Measurements from ENCODE around the gene F12. TPM values are rescaled to one million over a fixed set of nuclear protein-coding genes. Genes with fewer than 3 reads are reported as not detected.

Gene F12
- total RNA-seq, 1 donor from 2014 or later = not detected

DNA sequence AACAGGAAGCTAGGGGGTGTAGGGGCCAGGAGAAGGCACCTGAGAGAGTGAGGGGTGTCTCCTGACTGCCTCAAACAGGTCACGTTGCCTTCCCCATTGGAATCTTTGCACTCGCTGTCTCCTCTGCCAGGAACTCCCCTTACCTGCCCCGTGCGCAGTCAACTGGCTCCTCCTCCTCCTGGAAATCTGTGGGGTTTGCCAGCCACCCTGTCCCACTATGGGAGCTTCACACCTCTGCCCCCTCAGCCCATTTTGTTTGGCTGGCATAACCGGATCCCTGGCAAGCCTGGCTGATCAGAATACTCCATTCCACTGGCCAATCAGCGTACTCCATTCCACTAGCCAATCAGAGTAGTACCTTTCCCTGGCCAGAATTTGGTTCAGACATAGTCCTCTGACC is 35.6 kb downstream of the F12 start:
- Histone ChIP-seq H3K79me2 (ENCODE audit: low read depth) (no peaks in the 10 kb centered on the region), H3K27me3 (peaks cover under 1% of the 10 kb centered on the region), H3K9me3 (ENCODE audit: low read depth) (no peaks in the 10 kb centered on the region), H3K4me2 (no peak overlapping the region), H3K4me1 (peaks cover 6% of the 10 kb centered on the region), H2AFZ (replicated peaks) (no peak overlapping the region), H3K9ac (no peak overlapping the region), H4K20me1 (ENCODE audit: low read depth) (no peaks in the 10 kb centered on the region), H3F3A (ENCODE audit: low read depth) (peaks cover 36% of the 10 kb centered on the region), H3K4me3 (no peak overlapping the region), H3K27ac (no peak overlapping the region), H3K36me3 (no peaks in the 10 kb centered on the region)
- Mint-ChIP-seq H3K4me3 (no peak overlapping the region), H3K27me3 (ENCODE audit: insufficient read depth, low read depth) (peaks cover 15% of the 10 kb centered on the region), H3K36me3 (peaks cover 2% of the 10 kb centered on the region), H3K4me1 (peaks cover 14% of the 10 kb centered on the region), H3K27ac (no peak overlapping the region), H3K9me3 (no peaks in the 10 kb centered on the region)
- TF ChIP-seq EZH2 (IDR thresholded peaks at IDR 0.05) (no peak), EZH2phosphoT487 (IDR thresholded peaks at IDR 0.05) (no peak), CTCF (IDR thresholded peaks at IDR 0.05) (no peak)
- no peak for DNase-seq (ENCODE audit: low spot score)

- Histone ChIP-seq H3K79me2 (ENCODE audit: low read depth) (no peaks in the 10 kb centered on the region), H3K9me3 (ENCODE audit: low read depth) (no peaks in the 10 kb centered on the region), H2AFZ (replicated peaks) (no peak overlapping the region), H3F3A (ENCODE audit: low read depth) (peaks cover 41% of the 10 kb centered on the region), H3K27ac (no peak overlapping the region), H3K4me1 (peaks cover 6% of the 10 kb centered on the region), H4K20me1 (ENCODE audit: low read depth) (no peaks in the 10 kb centered on the region), H3K27me3 (peaks cover 10% of the 10 kb centered on the region), H3K4me2 (no peak overlapping the region), H3K36me3 (no peaks in the 10 kb centered on the region), H3K4me3 (no peak overlapping the region), H3K9ac (no peak overlapping the region)
- no peak overlapping the region for H3K4me3 Mint-ChIP-seq
- peaks cover 19% of the 10 kb centered on the region for H3K4me1 Mint-ChIP-seq
- no peak for TF ChIP-seq EZH2 (IDR thresholded peaks at IDR 0.05)
- no peak for TF ChIP-seq EZH2phosphoT487 (IDR thresholded peaks at IDR 0.05)
- no peak for TF ChIP-seq CTCF (IDR thresholded peaks at IDR 0.05)
- peaks cover 2% of the 10 kb centered on the region for H3K36me3 Mint-ChIP-seq
- H3K9me3 Mint-ChIP-seq = no peaks in the 10 kb centered on the region
- DNase-seq (ENCODE audit: low spot score) = no peak
- no peak overlapping the region for H3K27ac Mint-ChIP-seq
- H3K27me3 Mint-ChIP-seq (ENCODE audit: insufficient read depth, low read depth) = peaks cover 17% of the 10 kb centered on the region
Observed at GRCh38 chr5:177372910-177373309, 36.5 kb downstream of the F12 start.

DNA sequence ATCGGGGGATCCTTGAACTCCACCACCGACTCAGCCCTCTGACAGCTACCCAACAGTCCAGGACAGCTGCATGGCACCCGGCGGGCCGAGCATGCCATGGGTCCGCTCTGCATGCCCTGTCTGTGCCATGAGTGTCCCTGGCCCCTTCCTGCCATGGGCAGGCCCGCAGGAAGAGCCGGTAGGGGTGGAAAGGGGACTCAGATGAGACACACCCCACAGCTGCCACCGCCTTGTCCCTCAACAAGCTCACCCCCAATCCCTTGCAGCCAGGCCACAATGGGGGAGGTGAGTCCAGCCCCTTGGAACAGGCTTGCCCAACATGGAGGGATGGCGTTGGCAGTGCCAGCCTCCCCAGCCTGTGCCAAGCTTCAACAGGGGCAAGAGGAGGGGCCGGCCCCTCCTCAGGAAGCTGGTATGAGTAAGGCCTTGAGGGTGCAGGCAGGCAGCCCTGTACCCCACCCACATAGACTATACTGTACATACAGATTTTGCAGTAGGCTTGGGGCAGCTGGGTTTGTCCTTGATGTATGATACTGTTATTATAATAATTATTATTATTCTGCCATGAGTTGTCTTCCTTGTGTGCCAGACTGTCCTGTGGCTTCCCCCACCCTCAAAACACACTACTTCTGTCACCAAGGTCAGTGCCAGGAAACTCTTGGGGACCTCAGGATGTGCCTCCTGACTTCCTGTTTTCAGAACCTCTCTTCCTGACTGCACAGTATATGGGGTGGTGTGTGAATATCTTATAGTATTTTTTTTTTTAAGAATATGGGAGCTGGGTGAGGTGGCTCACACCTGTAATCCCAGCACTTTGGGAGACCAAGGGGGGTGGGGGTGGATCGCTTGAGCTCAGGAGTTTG is 37.1 kb downstream of the F12 start:
- Mint-ChIP-seq H3K27ac (no peak overlapping the region), H3K27me3 (ENCODE audit: insufficient read depth, low read depth) (peaks cover 17% of the 10 kb centered on the region), H3K4me1 (peaks cover 19% of the 10 kb centered on the region), H3K9me3 (no peaks in the 10 kb centered on the region), H3K4me3 (peak overlapping the region; percentile 84), H3K36me3 (peaks cover 2% of the 10 kb centered on the region)
- DNase-seq (ENCODE audit: low spot score) = no peak
- H3K4me3 ChIP-seq = no peak overlapping the region
- H3K36me3 ChIP-seq = no peaks in the 10 kb centered on the region
- no peak overlapping the region for H3K9ac ChIP-seq
- H3K4me1 ChIP-seq = peaks cover 6% of the 10 kb centered on the region
- H2AFZ ChIP-seq (replicated peaks) = no peak overlapping the region
- H4K20me1 ChIP-seq (ENCODE audit: low read depth) = no peaks in the 10 kb centered on the region
- peak overlapping the region; percentile 92 for H3K4me2 ChIP-seq
- H3K27me3 ChIP-seq = peaks cover 16% of the 10 kb centered on the region
- H3K9me3 ChIP-seq (ENCODE audit: low read depth) = no peaks in the 10 kb centered on the region
- TF ChIP-seq EZH2 (IDR thresholded peaks at IDR 0.05) (no peak), CTCF (IDR thresholded peaks at IDR 0.05) (no peak), EZH2phosphoT487 (IDR thresholded peaks at IDR 0.05) (no peak)
- no peak overlapping the region for H3K27ac ChIP-seq
- peaks cover 41% of the 10 kb centered on the region for H3F3A ChIP-seq (ENCODE audit: low read depth)
- H3K79me2 ChIP-seq (ENCODE audit: low read depth) = no peaks in the 10 kb centered on the region

Data from neural progenitor cell (in vitro differentiated cells).